NAMALWA (cell line): ENCODE data around the gene MC4R.
A peak's percentile ranks its signal among the peaks of the same experiment; 100 is the strongest.
"Not testable (repeated sequence)": the region's sequence is repeated elsewhere in the genome, so short reads cannot be mapped to it uniquely, and the experiment has no call there.

Experiments
- DNase-seq: peaks from one replicate; pipeline ENCODE4 v3.0.0-alpha.2; 2015; ENCODE audit warnings: low spot score

MC4R gene

GRCh38 chr18:60372596-60372995 is at the start of gene MC4R:
Gene MC4R (minus strand): TSS chr18:60372775. CDS start chr18:60372349, 426 bp downstream.
- peak; percentile 24 for DNase-seq

- DNase-seq = not testable (repeated sequence)
Observed at GRCh38 chr18:60422306-60422705, 49.7 kb upstream of the MC4R start.

GRCh38 chr18:60421356-60422118 is 49.0 kb upstream of the MC4R start:
- no peak for DNase-seq

GRCh38 chr18:60417946-60418345 is 45.4 kb upstream of the MC4R start:
- DNase-seq = no peak

GRCh38 chr18:60413944-60414547 is 41.5 kb upstream of the MC4R start:
- peak; percentile 55 for DNase-seq

GRCh38 chr18:60411715-60412114 is 39.1 kb upstream of the MC4R start:
- peak; percentile 20 for DNase-seq

- no peak for DNase-seq
Observed at GRCh38 chr18:60406721-60407120, 34.1 kb upstream of the MC4R start.

GRCh38 chr18:60404486-60405085 is 32.0 kb upstream of the MC4R start:
- DNase-seq = no peak

GRCh38 chr18:60401346-60401745 is 28.8 kb upstream of the MC4R start:
- no peak for DNase-seq

- DNase-seq = no peak
Observed at GRCh38 chr18:60391571-60392226, 19.1 kb upstream of the MC4R start.

GRCh38 chr18:60389314-60389713 is 16.7 kb upstream of the MC4R start:
- no peak for DNase-seq

GRCh38 chr18:60385693-60386092 is 13.1 kb upstream of the MC4R start:
- DNase-seq = no peak

GRCh38 chr18:60383893-60384292 is 11.3 kb upstream of the MC4R start:
- no peak for DNase-seq

- DNase-seq = no peak
Observed at GRCh38 chr18:60377778-60378469, 5.3 kb upstream of the MC4R start.

- DNase-seq = no peak
Observed at GRCh38 chr18:60372132-60372531, 443 bp downstream of the MC4R start.

- no peak for DNase-seq
Observed at GRCh38 chr18:60358516-60358915, 14.1 kb downstream of the MC4R start.

- DNase-seq = no peak
Observed at GRCh38 chr18:60350941-60351340, 21.6 kb downstream of the MC4R start.

- DNase-seq = no peak
Observed at GRCh38 chr18:60350150-60350549, 22.4 kb downstream of the MC4R start.

- no peak for DNase-seq
Observed at GRCh38 chr18:60347526-60348045, 25.0 kb downstream of the MC4R start.

- no peak for DNase-seq
Observed at GRCh38 chr18:60339018-60339417, 33.6 kb downstream of the MC4R start.

GRCh38 chr18:60331890-60332289 is 40.7 kb downstream of the MC4R start:
- DNase-seq = no peak

GRCh38 chr18:60329131-60329530 is 43.4 kb downstream of the MC4R start:
- DNase-seq = no peak
